Measurements from ENCODE around the gene ALK.
"Not testable (repeated sequence)": the region's sequence is repeated elsewhere in the genome, so short reads cannot be mapped to it uniquely, and the experiment has no call there.

ALK gene

DNA sequence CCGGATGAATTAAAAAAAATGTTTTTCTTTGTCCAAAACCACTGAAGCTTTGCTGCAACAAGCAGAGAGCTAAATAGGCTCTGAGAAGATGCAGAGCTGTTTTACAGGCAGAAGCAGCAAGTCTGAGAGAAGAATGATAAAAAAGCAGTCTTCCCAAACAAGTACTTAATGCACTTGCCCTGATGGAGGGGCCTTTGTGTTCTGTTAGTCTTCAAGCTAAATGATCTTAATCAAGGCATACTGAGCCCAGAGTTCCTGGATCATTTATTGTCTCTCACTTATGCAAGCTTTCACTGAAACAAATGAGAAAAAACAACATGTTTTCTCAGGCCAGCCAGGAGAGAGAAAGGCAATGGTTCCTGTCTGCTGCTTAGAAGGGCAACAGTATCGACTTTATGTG lies 653.7 kb downstream of the ALK start:
- H3K27ac ChIP-seq = no peak overlapping the region
- TF ChIP-seq, protein P1, sequence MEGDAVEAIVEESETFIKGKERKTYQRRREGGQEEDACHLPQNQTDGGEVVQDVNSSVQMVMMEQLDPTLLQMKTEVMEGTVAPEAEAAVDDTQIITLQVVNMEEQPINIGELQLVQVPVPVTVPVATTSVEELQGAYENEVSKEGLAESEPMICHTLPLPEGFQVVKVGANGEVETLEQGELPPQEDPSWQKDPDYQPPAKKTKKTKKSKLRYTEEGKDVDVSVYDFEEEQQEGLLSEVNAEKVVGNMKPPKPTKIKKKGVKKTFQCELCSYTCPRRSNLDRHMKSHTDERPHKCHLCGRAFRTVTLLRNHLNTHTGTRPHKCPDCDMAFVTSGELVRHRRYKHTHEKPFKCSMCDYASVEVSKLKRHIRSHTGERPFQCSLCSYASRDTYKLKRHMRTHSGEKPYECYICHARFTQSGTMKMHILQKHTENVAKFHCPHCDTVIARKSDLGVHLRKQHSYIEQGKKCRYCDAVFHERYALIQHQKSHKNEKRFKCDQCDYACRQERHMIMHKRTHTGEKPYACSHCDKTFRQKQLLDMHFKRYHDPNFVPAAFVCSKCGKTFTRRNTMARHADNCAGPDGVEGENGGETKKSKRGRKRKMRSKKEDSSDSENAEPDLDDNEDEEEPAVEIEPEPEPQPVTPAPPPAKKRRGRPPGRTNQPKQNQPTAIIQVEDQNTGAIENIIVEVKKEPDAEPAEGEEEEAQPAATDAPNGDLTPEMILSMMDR (conservative IDR thresholded peaks at IDR 0.05) = no peak
- no peak for TF ChIP-seq ZFX (IDR thresholded peaks at IDR 0.05)

DNA sequence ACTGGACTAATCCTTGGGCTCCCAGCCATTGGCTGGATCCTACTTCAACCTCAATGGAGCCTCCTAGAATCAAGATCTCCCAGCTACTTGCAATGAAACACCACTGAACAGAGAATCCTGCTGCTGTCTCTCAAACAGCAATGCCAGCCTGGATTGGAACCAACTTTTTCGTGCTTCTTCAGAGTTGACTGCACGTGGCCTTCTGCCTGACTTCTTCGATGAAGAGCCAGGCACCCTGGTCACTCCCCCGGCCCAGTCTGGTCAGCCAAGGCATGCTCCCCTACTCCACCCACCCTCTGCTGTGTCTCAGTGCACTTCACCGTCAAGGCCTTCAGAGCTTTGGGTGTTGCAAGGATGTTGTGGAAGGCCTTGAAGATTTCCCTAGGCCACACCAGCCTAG lies 657.5 kb downstream of the ALK start:
- no peak for TF ChIP-seq ZFX (IDR thresholded peaks at IDR 0.05)
- TF ChIP-seq, protein P1 (conservative IDR thresholded peaks at IDR 0.05) = no peak
- H3K27ac ChIP-seq = no peak overlapping the region

DNA sequence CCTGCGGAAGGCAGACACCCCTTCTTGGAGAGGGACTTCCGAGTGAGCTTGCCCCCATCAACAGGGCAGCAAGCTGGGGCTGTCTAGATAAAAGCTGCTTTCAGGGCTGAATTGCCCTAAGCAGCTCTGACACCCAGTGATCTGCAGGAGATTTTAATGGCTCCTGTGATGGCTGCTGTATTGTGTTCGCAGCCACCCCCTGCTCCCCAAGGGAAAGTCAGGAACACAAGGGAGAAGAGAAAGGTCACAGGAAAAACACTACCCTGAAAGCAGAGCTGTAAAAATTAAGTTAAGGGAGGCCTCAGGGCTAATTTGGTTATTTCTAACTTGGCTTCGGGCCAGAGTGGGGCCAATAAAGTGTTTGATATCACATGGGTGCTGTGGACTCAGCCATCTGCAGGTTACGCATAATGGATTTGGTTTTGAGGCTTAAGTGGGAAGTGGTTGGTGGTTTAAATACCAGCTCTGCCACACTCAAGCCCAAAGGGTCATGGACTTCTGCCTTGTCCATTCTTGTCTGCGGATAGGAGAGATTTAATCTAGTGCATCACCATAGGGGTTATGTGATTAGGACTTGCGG lies 658.6 kb downstream of the ALK start:
- H3K27ac ChIP-seq = no peak overlapping the region
- TF ChIP-seq ZFX (IDR thresholded peaks at IDR 0.05) = no peak
- TF ChIP-seq, protein P1 (conservative IDR thresholded peaks at IDR 0.05) = no peak

DNA sequence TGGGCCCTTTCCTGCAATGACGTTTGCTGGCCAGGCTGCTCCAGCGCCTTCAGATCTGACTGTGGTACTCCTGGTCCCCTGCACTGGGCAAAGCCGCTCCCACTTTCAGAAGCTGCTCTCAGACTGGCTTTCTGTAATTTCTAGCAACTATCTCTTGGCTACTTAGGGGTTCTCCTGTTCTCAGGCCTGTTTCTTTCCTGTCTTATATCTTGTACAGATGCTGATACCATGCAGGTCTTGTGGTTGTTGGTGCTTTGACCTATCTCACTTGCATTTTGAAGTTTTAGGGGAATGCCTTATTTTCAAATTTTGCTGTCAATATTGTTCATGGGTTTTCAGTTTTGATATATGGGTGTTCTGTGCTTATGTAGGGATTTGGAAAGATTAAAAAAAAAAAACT lies 660.4 kb downstream of the ALK start:
- no peak overlapping the region for H3K27ac ChIP-seq
- no peak for TF ChIP-seq ZFX (IDR thresholded peaks at IDR 0.05)
- TF ChIP-seq, protein P1 (conservative IDR thresholded peaks at IDR 0.05) = no peak

DNA sequence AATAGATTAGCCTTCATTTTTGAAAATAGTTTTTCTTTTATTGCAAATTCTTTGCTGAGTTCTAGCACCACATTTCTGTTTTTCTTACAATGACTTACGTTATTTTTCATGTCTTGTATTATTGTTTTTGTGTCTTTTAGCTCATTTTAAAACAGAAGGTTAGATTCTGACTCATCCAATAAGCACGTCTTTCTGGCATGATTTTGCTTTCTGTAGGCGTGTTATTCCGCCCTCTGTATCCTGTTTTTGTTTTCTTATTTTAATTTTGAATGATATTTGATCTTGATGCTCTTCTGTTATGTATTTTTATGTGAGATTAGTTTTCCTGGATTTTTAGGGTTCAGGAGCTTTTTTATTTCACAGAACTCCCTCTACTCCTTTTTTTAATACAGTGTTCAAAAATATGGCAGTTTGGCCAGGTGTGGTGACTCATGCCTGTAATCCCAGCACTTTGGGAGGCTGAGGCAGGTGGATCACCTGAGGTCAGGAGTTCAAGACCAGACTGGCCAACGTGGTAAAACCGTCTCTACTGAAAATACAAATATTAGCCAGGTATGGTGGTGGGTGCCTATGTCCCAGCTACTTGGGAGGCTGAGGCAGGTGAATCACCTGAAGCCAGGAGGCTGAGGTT lies 661.1 kb downstream of the ALK start:
- TF ChIP-seq, protein P1 (conservative IDR thresholded peaks at IDR 0.05) = no peak
- no peak for TF ChIP-seq ZFX (IDR thresholded peaks at IDR 0.05)
- no peak overlapping the region for H3K27ac ChIP-seq

DNA sequence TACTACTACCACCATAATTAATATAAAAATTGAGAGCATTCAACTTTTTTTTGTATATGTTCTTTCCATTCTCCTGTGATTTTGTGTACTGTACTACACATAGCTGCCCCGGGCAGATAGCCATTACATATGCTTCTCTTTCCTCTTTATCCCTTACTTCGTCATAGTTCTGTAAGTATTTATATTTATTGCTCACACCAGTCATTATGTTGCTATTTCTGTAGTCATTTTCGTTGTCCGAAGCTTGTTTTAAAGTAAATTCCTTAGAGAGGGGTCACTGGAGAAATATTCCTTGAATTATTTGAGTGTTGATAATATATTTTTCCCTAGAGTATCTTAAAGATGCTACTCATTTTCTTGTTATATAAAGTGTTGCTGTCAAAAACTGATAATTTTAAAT lies 662.2 kb downstream of the ALK start:
- TF ChIP-seq, protein P1 (conservative IDR thresholded peaks at IDR 0.05) = no peak
- no peak for TF ChIP-seq ZFX (IDR thresholded peaks at IDR 0.05)
- no peak overlapping the region for H3K27ac ChIP-seq

DNA sequence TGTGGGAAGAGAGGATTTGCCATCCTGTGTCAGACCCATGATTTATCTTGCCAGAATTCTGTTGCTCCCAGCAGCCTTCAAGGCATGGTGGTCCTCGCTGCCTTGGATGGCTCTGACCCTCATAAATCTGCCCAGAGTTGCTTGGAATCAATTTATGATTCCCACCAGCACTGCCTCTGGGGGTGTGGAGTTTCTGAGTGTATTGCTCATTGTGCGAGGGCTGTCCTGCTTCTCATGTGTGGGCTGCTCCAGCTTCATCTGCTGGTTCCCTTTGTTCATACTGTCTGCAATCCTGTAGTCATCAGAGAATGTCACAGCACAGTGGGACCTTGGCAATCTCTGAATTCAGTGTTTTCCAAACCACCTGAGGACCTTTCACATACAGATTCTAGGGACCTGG lies 666.4 kb downstream of the ALK start:
- H3K27ac ChIP-seq = no peak overlapping the region
- TF ChIP-seq, protein P1 (conservative IDR thresholded peaks at IDR 0.05) = no peak
- no peak for TF ChIP-seq ZFX (IDR thresholded peaks at IDR 0.05)

DNA sequence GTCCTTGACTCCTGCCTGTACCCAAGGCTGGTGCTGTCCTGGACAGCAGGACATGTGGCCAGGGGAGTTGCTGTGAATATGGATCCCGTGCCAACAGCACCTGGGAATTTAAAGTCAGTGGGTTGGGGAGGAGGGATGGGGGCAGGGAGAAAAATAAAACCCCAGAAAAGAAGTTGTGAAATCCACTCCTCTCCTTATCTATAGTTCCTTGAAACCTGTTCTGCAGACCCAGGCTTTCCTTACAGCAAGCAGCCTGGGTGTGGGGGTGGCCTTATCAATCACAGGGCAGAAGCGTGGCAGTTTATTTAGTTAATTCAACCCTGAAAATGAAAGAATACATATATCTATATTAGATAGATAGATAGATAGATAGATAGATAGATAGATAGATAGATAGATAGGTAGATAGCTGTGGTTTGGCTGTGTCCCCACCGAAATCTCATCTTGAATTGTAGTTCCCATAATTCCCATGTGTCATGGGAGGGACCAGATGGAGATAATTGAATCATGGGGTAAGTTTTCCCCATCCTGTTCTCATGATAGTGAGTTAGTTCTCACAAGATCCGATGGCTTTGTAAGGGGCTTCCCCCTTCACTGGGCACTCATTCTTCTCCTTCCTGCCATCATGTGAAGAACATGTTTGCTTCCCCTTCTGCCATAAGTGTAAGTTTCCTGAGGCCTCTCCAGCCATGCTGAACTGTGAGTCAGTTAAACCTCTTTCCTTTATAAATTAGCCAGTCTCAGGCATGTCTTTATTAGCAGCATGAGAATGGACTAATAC lies 667.7 kb downstream of the ALK start:
- not testable (repeated sequence) for H3K27ac ChIP-seq
